Measurements from ENCODE around the gene KDSR. TPM values are rescaled to one million over a fixed set of nuclear protein-coding genes. Genes with fewer than 3 reads are reported as not detected.

The KDSR gene
- total and polyA plus RNA-seq, 2 experiments from 2014 or later: 26.5 to 50.7 TPM

- no peak for TF ChIP-seq CTCF (IDR thresholded peaks at IDR 0.05; ENCODE audit: poor library complexity)
- TF ChIP-seq EZH2phosphoT487 (IDR thresholded peaks at IDR 0.05; ENCODE audit: low read depth, severe bottlenecking, unreplicated experiment): no peak
- TF ChIP-seq EZH2 (IDR thresholded peaks at IDR 0.05; ENCODE audit: borderline replicate concordance): no peak
- Histone ChIP-seq H3K79me2 (no peaks in the 10 kb centered on the region), H3K4me2 (no peak overlapping the region), H4K20me1 (ENCODE audit: insufficient read depth, poor library complexity, severe bottlenecking) (no peaks in the 10 kb centered on the region), H3K27me3 (no peaks in the 10 kb centered on the region), H3K4me1 (ENCODE audit: insufficient read depth) (peaks cover 5% of the 10 kb centered on the region), H3K36me3 (replicated peaks; ENCODE audit: insufficient read depth, low read depth) (no peaks in the 10 kb centered on the region), H3K9me3 (ENCODE audit: low read depth) (no peaks in the 10 kb centered on the region), H3K4me3 (no peak overlapping the region), H3K27ac (no peak overlapping the region), H2AFZ (no peak overlapping the region), H3K9me2 (replicated peaks; ENCODE audit: insufficient read depth) (no peaks in the 10 kb centered on the region)
- WGBS (ENCODE audit: low lambda C conversion rate, missing lambda C conversion rate): 92% methylated on average over 5 of the region's 5 CpGs
- DNase-seq (ENCODE audit: low spot score): no peak
Observed at GRCh38 chr18:63284173-63284799, 82.7 kb downstream of the KDSR start.

- no peak overlapping the region for H2AFZ ChIP-seq
- TF ChIP-seq EZH2 (IDR thresholded peaks at IDR 0.05; ENCODE audit: borderline replicate concordance) (no peak), CTCF (IDR thresholded peaks at IDR 0.05; ENCODE audit: poor library complexity) (no peak), EZH2phosphoT487 (IDR thresholded peaks at IDR 0.05; ENCODE audit: low read depth, severe bottlenecking, unreplicated experiment) (no peak)
- no peaks in the 10 kb centered on the region for H3K9me2 ChIP-seq (replicated peaks; ENCODE audit: insufficient read depth)
- H3K4me2 ChIP-seq: peak overlapping the region; percentile 19
- no peaks in the 10 kb centered on the region for H3K79me2 ChIP-seq
- peaks cover 5% of the 10 kb centered on the region for H3K4me1 ChIP-seq (ENCODE audit: insufficient read depth)
- H4K20me1 ChIP-seq (ENCODE audit: insufficient read depth, poor library complexity, severe bottlenecking): no peaks in the 10 kb centered on the region
- H3K36me3 ChIP-seq (replicated peaks; ENCODE audit: insufficient read depth, low read depth): no peaks in the 10 kb centered on the region
- WGBS (ENCODE audit: low lambda C conversion rate, missing lambda C conversion rate): 75% methylated on average over 16 of the region's 16 CpGs
- H3K27ac ChIP-seq: peak overlapping the region; percentile 42
- no peak for DNase-seq (ENCODE audit: low spot score)
- H3K9me3 ChIP-seq (ENCODE audit: low read depth): no peaks in the 10 kb centered on the region
- no peaks in the 10 kb centered on the region for H3K27me3 ChIP-seq
- H3K4me3 ChIP-seq: no peak overlapping the region
Observed at GRCh38 chr18:63283305-63284094, 83.5 kb downstream of the KDSR start.

DNA sequence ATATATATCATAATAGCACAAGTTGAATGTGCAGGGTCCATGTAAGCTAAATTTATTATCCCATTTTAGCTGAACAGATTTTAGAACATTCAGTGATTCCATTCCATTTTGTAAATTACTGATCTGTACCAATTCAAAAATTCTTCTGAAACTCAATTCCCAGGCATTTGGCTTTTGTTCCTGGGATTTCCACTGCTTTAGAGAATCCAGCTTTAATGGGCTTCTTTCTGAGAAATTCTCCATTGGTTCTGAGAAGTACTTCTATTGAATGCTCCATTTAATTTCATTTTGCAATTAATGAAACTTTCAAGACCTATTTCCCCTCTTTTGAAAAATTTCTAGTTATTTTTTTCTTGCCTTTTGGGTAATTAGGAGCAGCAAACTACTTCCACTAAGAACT, 84.2 kb downstream of the KDSR start:
- DNase-seq (ENCODE audit: low spot score): no peak
- H2AFZ ChIP-seq: no peak overlapping the region
- no peaks in the 10 kb centered on the region for H3K79me2 ChIP-seq
- no peaks in the 10 kb centered on the region for H4K20me1 ChIP-seq (ENCODE audit: insufficient read depth, poor library complexity, severe bottlenecking)
- no peaks in the 10 kb centered on the region for H3K9me3 ChIP-seq (ENCODE audit: low read depth)
- no peaks in the 10 kb centered on the region for H3K36me3 ChIP-seq (replicated peaks; ENCODE audit: insufficient read depth, low read depth)
- H3K9me2 ChIP-seq (replicated peaks; ENCODE audit: insufficient read depth): no peaks in the 10 kb centered on the region
- H3K27ac ChIP-seq: peak overlapping the region; percentile 42
- peaks cover 5% of the 10 kb centered on the region for H3K4me1 ChIP-seq (ENCODE audit: insufficient read depth)
- no peak overlapping the region for H3K4me3 ChIP-seq
- H3K4me2 ChIP-seq: no peak overlapping the region
- TF ChIP-seq EZH2phosphoT487 (IDR thresholded peaks at IDR 0.05; ENCODE audit: low read depth, severe bottlenecking, unreplicated experiment) (no peak), CTCF (IDR thresholded peaks at IDR 0.05; ENCODE audit: poor library complexity) (no peak), EZH2 (IDR thresholded peaks at IDR 0.05; ENCODE audit: borderline replicate concordance) (no peak)
- no peaks in the 10 kb centered on the region for H3K27me3 ChIP-seq

Other genes with a start within 250 kb of the KDSR start
- 9.1 and 11.4 TPM in 2 replicates for gene BCL2, start 47.4 kb downstream of the KDSR start, total RNA-seq
- gene BCL2, start 47.4 kb downstream of the KDSR start, polyA plus RNA-seq: 0.80 and 1.0 TPM in 2 replicates
- 49.2 and 60.6 TPM in 2 replicates for gene VPS4B, start 55.3 kb upstream of the KDSR start, total RNA-seq
- 30.3 and 35.0 TPM in 2 replicates for gene VPS4B, start 55.3 kb upstream of the KDSR start, polyA plus RNA-seq
- 0.23 and 0.28 TPM in 2 replicates for gene SERPINB5, start 109.8 kb upstream of the KDSR start, total RNA-seq
- 0.76 TPM in 1 of 2 replicates, not detected in the other for gene SERPINB5, start 109.8 kb upstream of the KDSR start, polyA plus RNA-seq
- gene SERPINB12, start 175.2 kb upstream of the KDSR start, total RNA-seq: not detected in 2 replicates
- not detected in 2 replicates for gene SERPINB12, start 175.2 kb upstream of the KDSR start, polyA plus RNA-seq
- not detected in 2 replicates for gene SERPINB13, start 220.1 kb upstream of the KDSR start, total RNA-seq
- gene SERPINB13, start 220.1 kb upstream of the KDSR start, polyA plus RNA-seq: 0.28 TPM in 1 of 2 replicates, not detected in the other